IMR-90 (cell line): ENCODE results near the gene HMHB1. TPM values are rescaled to one million over a fixed set of nuclear protein-coding genes. Genes with fewer than 3 reads are reported as not detected.

Experiments
- ATAC-seq: fragments of 200-7000 bp; cut with Tn5 transposase; 2 replicates; pipeline ENCODE4 v1.9.1; 2020; ENCODE audit warnings: low read depth, mild to moderate bottlenecking, moderate library complexity
- BruUV-seq: library from RNA; stranded (reverse); fragments of 400-500 nt; replicated peaks from 2 replicates; lab custom pipeline; 2021; lab: Mats Ljungman, UMichigan
- CTCF ChIA-PET: fragments of 300-600 bp; formaldehyde crosslinking; extraction: SDS; loops from one replicate; lab custom pipeline; 2021; ENCODE audit warnings: antibody characterized with exemption; lab: Yijun Ruan, JAX
- POLR2A ChIA-PET: fragments of 300-600 bp; sonication (Branson Sonifier 250); formaldehyde crosslinking; loops from one replicate; lab custom pipeline; 2022; ENCODE audit warnings: antibody characterized with exemption; ENCODE audit not compliant: unreplicated experiment; lab: Charles Lee
- DNase-seq: peaks from one replicate; pipeline ENCODE4 v3.0.0; 2013
- H2AFZ ChIP-seq: replicated peaks from 2 replicates; pipeline ENCODE3; 2013; ENCODE audit warnings: low read length, mild to moderate bottlenecking; ENCODE audit not compliant: poor library complexity
- H2AK5ac ChIP-seq: 2 replicates; pipeline ENCODE4 v1.6.1; 2013; ENCODE audit warnings: low read depth, low read length, inconsistent platforms
- H2AK9ac ChIP-seq: replicated peaks from 2 replicates; pipeline ENCODE3; 2013; ENCODE audit warnings: mild to moderate bottlenecking, low read depth, low read length, moderate library complexity; ENCODE audit not compliant: poor library complexity
- H2BK120ac ChIP-seq: 2 replicates; pipeline ENCODE4 v1.6.1; 2013; ENCODE audit warnings: low read depth, low read length, inconsistent platforms
- H2BK15ac ChIP-seq: 3 replicates; pipeline ENCODE4 v1.6.1; 2013; ENCODE audit warnings: low read depth, low read length, inconsistent platforms
- H2BK20ac ChIP-seq: 2 replicates; pipeline ENCODE4 v1.6.1; 2013; ENCODE audit warnings: low read depth, mild to moderate bottlenecking, inconsistent platforms, low read length, moderate library complexity
- H2BK5ac ChIP-seq: 2 replicates; pipeline ENCODE4 v1.6.1; 2013; ENCODE audit warnings: mild to moderate bottlenecking, low read depth, low read length, inconsistent platforms; ENCODE audit not compliant: poor library complexity, severe bottlenecking
- H3K14ac ChIP-seq: replicated peaks from 2 replicates; pipeline ENCODE4 v1.6.1; 2013; ENCODE audit warnings: low read depth, low read length, inconsistent platforms
- H3K18ac ChIP-seq: 2 replicates; pipeline ENCODE4 v1.6.1; 2013; ENCODE audit warnings: low read depth, low read length, control low read depth
- H3K23ac ChIP-seq: 2 replicates; pipeline ENCODE4 v1.6.1; 2013; ENCODE audit warnings: low read depth, low read length, inconsistent platforms
- H3K27ac ChIP-seq: 2 replicates; pipeline ENCODE4 v1.5.1; 2013; ENCODE audit warnings: mild to moderate bottlenecking, control low read depth, low read length; ENCODE audit not compliant: insufficient read depth
- H3K27me3 ChIP-seq: 2 replicates; pipeline ENCODE4 v1.6.1; 2013; ENCODE audit warnings: low read length; ENCODE audit not compliant: control insufficient read depth, insufficient read depth
- H3K36me3 ChIP-seq: 2 replicates; pipeline ENCODE4 v1.6.1; 2013; ENCODE audit warnings: low read length, mixed read lengths; ENCODE audit not compliant: control insufficient read depth, insufficient read depth
- H3K4ac ChIP-seq: 2 replicates; pipeline ENCODE4 v1.6.1; 2013; ENCODE audit warnings: low read depth, low read length, inconsistent platforms
- H3K4me1 ChIP-seq: 2 replicates; pipeline ENCODE4 v1.6.1; 2013; ENCODE audit warnings: low read length, mixed read lengths; ENCODE audit not compliant: control insufficient read depth, insufficient read depth
- H3K4me2 ChIP-seq: 2 replicates; pipeline ENCODE4 v1.6.1; 2013; ENCODE audit warnings: low read depth, mild to moderate bottlenecking, control low read depth, low read length, moderate library complexity
- H3K4me3 ChIP-seq: 2 replicates; pipeline ENCODE4 v1.5.1; 2013; ENCODE audit warnings: low read depth, mild to moderate bottlenecking, control low read depth, low read length, moderate library complexity; ENCODE audit not compliant: insufficient read depth
- H3K56ac ChIP-seq: 2 replicates; pipeline ENCODE4 v1.6.1; 2013; ENCODE audit warnings: low read length, inconsistent platforms; ENCODE audit not compliant: insufficient read depth; ENCODE audit errors: extremely low read depth
- H3K79me1 ChIP-seq, 2 experiments: 2 replicates each; pipeline ENCODE4 v1.6.1; 2013; ENCODE audit warnings: low read length in 2 of 2, inconsistent platforms in 1 of 2, low read depth in 1 of 2
- H3K9ac ChIP-seq: 2 replicates; pipeline ENCODE4 v1.6.1; 2013; ENCODE audit warnings: low read depth, low read length, control low read depth
- H3K9me1 ChIP-seq: 2 replicates; pipeline ENCODE4 v1.6.1; 2013; ENCODE audit warnings: low read length, inconsistent platforms; ENCODE audit not compliant: insufficient read depth
- H3K9me3 ChIP-seq: 2 replicates; pipeline ENCODE4 v1.6.1; 2013; ENCODE audit warnings: low read length; ENCODE audit not compliant: control insufficient read depth, insufficient read depth
- H4K20me1 ChIP-seq: 2 replicates; pipeline ENCODE4 v1.6.1; 2013; ENCODE audit warnings: low read length, inconsistent platforms; ENCODE audit not compliant: insufficient read depth
- H4K5ac ChIP-seq: 2 replicates; pipeline ENCODE4 v1.6.1; 2013; ENCODE audit warnings: mild to moderate bottlenecking, low read depth, low read length, control low read depth
- H4K8ac ChIP-seq, 2 experiments: 2 replicates each; pipeline ENCODE4 v1.6.1; 2013; ENCODE audit warnings: low read depth in 2 of 2, low read length in 2 of 2, control low read depth in 1 of 2, inconsistent platforms in 1 of 2
- H4K91ac ChIP-seq: 2 replicates; pipeline ENCODE4 v1.6.1; 2013; ENCODE audit warnings: low read depth, low read length, inconsistent platforms; ENCODE audit not compliant: insufficient read depth
- BHLHE40 ChIP-seq: fragments of 150-350 bp; IDR thresholded peaks from 2 replicates; pipeline ENCODE4 v1.6.1; 2016; ENCODE audit warnings: mild to moderate bottlenecking, low read depth, low read length
- CEBPB ChIP-seq: IDR thresholded peaks from 2 replicates; pipeline ENCODE4 v1.6.1; 2012; ENCODE audit warnings: low read depth, low read length, improper control_type of control experiment
- CHD1 ChIP-seq: IDR thresholded peaks from 2 replicates; pipeline ENCODE4 v1.6.1; 2012; ENCODE audit warnings: low read depth, low read length, improper control_type of control experiment
- CTCF ChIP-seq: conservative IDR thresholded peaks from 2 replicates; pipeline ENCODE4 v1.5.1; 2012; ENCODE audit warnings: mild to moderate bottlenecking, low read depth, low read length, improper control_type of control experiment
- ELK1 ChIP-seq: fragments of 150-350 bp; IDR thresholded peaks from 2 replicates; pipeline ENCODE4 v1.6.1; 2016; ENCODE audit warnings: low read depth, mild to moderate bottlenecking, low read length, moderate library complexity, borderline replicate concordance
- FOS ChIP-seq: fragments of 150-350 bp; IDR thresholded peaks from 2 replicates; pipeline ENCODE4 v1.6.1; 2016; ENCODE audit warnings: low read depth, low read length
- MAFK ChIP-seq: IDR thresholded peaks from 2 replicates; pipeline ENCODE4 v1.6.1; 2012; ENCODE audit warnings: low read depth, low read length, improper control_type of control experiment
- MAZ ChIP-seq: IDR thresholded peaks from 2 replicates; pipeline ENCODE4 v1.6.1; 2012; ENCODE audit warnings: low read depth, mild to moderate bottlenecking, low read length, improper control_type of control experiment, moderate library complexity, borderline replicate concordance
- MXI1 ChIP-seq: IDR thresholded peaks from 2 replicates; pipeline ENCODE4 v1.6.1; 2012; ENCODE audit warnings: low read depth, mild to moderate bottlenecking, low read length, moderate library complexity, borderline replicate concordance
- NFE2L2 ChIP-seq: fragments of 150-350 bp; IDR thresholded peaks from 2 replicates; pipeline ENCODE4 v1.6.1; 2016; ENCODE audit warnings: low read depth, mild to moderate bottlenecking, low read length
- POLR2A ChIP-seq: IDR thresholded peaks from 2 replicates; pipeline ENCODE4 v1.6.1; 2012; ENCODE audit warnings: mild to moderate bottlenecking, low read depth, low read length
- RAD21 ChIP-seq: IDR thresholded peaks from 2 replicates; pipeline ENCODE4 v1.6.1; 2012; ENCODE audit warnings: low read length, improper control_type of control experiment
- RCOR1 ChIP-seq: IDR thresholded peaks from 2 replicates; pipeline ENCODE4 v1.6.1; 2012; ENCODE audit warnings: mild to moderate bottlenecking, low read length, improper control_type of control experiment; ENCODE audit not compliant: insufficient replicate concordance
- RFX5 ChIP-seq: IDR thresholded peaks from 2 replicates; pipeline ENCODE4 v1.8.0; 2012; ENCODE audit warnings: low read depth, mild to moderate bottlenecking, low read length, moderate library complexity
- SMC3 ChIP-seq: fragments of 150-350 bp; IDR thresholded peaks from 2 replicates; pipeline ENCODE4 v1.6.1; 2016; ENCODE audit warnings: low read depth, mild to moderate bottlenecking, antibody characterized with exemption, low read length, moderate library complexity
- USF2 ChIP-seq: fragments of 150-350 bp; IDR thresholded peaks from 2 replicates; pipeline ENCODE4 v1.6.1; 2017; ENCODE audit warnings: mild to moderate bottlenecking, antibody characterized with exemption, low read length, low read depth
- WGBS, 2 experiments: methylation state at CpG; one replicate each; pipeline versions ENCODE4 v1.1.5 to v1.1.7; 2013; ENCODE audit warnings: missing lambda C conversion rate in 2 of 2; ENCODE audit not compliant: insufficient read length in 1 of 2; ENCODE audit errors: extremely low coverage in 2 of 2; 5-methylcytosine and 5-hydroxymethylcytosine counted together
- dilution Hi-C: fragments of 300-500 bp; cut with HindIII; formaldehyde crosslinking; loops from one replicate; pipeline ENCODE4 v1.14.3; 2018; ENCODE audit warnings: low sequenced_read_pairs; ENCODE audit not compliant: unreplicated experiment
- in situ Hi-C: fragments of 300-500 bp; cut with MboI; formaldehyde crosslinking; loops from 3 replicates; pipeline ENCODE4 v1.14.3; 2019; ENCODE audit warnings: low sequenced_read_pairs, inconsistent platforms, mixed read lengths
- intact Hi-C: fragments of 100-400 bp; cut with micrococcal nuclease; formaldehyde crosslinking; loops from 2 replicates; pipeline ENCODE4 v1.10.0; 2022
- polyA plus RNA-seq, 3 experiments: library from polyadenylated mRNA; depleted of rRNA; stranded (reverse); fragments of >200 nt; gene quantifications; 2 replicates each; pipeline ENCODE4 v1.2.3, GENCODE V29; 2012; ENCODE audit warnings: low replicate concordance in 1 of 3
- total RNA-seq: library from RNA; depleted of rRNA; stranded (reverse); fragments of >200 nt; gene quantifications from 2 replicates; pipeline ENCODE4 v1.2.3, GENCODE V29; 2012

Gene HMHB1
- total and polyA plus RNA-seq, 2 of the 4 experiments (the other 2 are of a cell fraction): not detected

GRCh38 chr5:143837306-143837848 lies 25.4 kb downstream of the HMHB1 start:
- Histone ChIP-seq H4K5ac (no peak overlapping the region), H4K20me1 (no peaks in the 10 kb centered on the region), H3K4me1 (peaks cover 3% of the 10 kb centered on the region; the same call in 1 of the 2 replicates), H3K9me1 (no peaks in the 10 kb centered on the region), H3K79me1 (no peaks in the 10 kb centered on the region), H3K4me2 (0 out of 2 replicates have a peak overlapping the region, but pooled peaks have one; percentile 25), H3K4ac (no peak overlapping the region; the same call in 1 of the 2 replicates), H2BK120ac (peak overlapping the region; percentile 53; the same call in 1 of the 2 replicates), H3K27me3 (no peaks in the 10 kb centered on the region), H2BK15ac (no peak overlapping the region), H4K91ac (no peak overlapping the region), H3K36me3 (no peaks in the 10 kb centered on the region), H3K9ac (no peak overlapping the region), H3K9me3 (no peaks in the 10 kb centered on the region), H3K27ac (no peak overlapping the region), H3K4me3 (no peak overlapping the region), H3K23ac (no peak overlapping the region), H3K14ac (0 out of 2 replicates have a peak overlapping the region, but pooled peaks have one; percentile 32), H2AK9ac (no peak overlapping the region), H2AK5ac (no peak overlapping the region), H2BK20ac (0 out of 2 replicates have a peak overlapping the region, but pooled peaks have one; percentile 32), H2AFZ (peak overlapping the region; percentile 38), H3K18ac (peak overlapping the region; percentile 76), H3K56ac (no peak overlapping the region), H4K8ac (no peak overlapping the region; a peak in 1 of 4 replicates), H2BK5ac (no peak overlapping the region)
- no CpG with 5 or more reads among the region's 7 CpGs for WGBS, 2 experiments
- TF ChIP-seq FOS: no peak
- TF ChIP-seq CTCF: no peak
- no peak for TF ChIP-seq POLR2A
- TF ChIP-seq SMC3: no peak
- no peak for TF ChIP-seq NFE2L2
- no peak for TF ChIP-seq CHD1
- TF ChIP-seq MAFK: no peak
- no peak for TF ChIP-seq RCOR1
- no peak for TF ChIP-seq RAD21
- no peak for TF ChIP-seq ELK1
- no peak for TF ChIP-seq CEBPB
- TF ChIP-seq BHLHE40: no peak
- TF ChIP-seq USF2: no peak
- no peak for TF ChIP-seq RFX5
- TF ChIP-seq MXI1: no peak
- TF ChIP-seq MAZ: no peak
- dilution Hi-C loops (no loop called here), intact Hi-C loops (no loop called here), in situ Hi-C loops (no loop called here)
- no TSS peak for BruUV-seq
- ChIA-PET CTCF (no interaction called here), POLR2A (no interaction called here)
- ATAC-seq (peak; percentile 75), DNase-seq (peak; percentile 76)
